Measurements from ENCODE around the gene LMF1. TPM values are rescaled to one million over a fixed set of nuclear protein-coding genes. Genes with fewer than 3 reads are reported as not detected.

Gene LMF1
- total and polyA plus RNA-seq, 2 of the 8 experiments (the other 6 are each of a cell fraction or from before 2014, with no cell fraction given) = 3.5 to 9.1 TPM

DNA sequence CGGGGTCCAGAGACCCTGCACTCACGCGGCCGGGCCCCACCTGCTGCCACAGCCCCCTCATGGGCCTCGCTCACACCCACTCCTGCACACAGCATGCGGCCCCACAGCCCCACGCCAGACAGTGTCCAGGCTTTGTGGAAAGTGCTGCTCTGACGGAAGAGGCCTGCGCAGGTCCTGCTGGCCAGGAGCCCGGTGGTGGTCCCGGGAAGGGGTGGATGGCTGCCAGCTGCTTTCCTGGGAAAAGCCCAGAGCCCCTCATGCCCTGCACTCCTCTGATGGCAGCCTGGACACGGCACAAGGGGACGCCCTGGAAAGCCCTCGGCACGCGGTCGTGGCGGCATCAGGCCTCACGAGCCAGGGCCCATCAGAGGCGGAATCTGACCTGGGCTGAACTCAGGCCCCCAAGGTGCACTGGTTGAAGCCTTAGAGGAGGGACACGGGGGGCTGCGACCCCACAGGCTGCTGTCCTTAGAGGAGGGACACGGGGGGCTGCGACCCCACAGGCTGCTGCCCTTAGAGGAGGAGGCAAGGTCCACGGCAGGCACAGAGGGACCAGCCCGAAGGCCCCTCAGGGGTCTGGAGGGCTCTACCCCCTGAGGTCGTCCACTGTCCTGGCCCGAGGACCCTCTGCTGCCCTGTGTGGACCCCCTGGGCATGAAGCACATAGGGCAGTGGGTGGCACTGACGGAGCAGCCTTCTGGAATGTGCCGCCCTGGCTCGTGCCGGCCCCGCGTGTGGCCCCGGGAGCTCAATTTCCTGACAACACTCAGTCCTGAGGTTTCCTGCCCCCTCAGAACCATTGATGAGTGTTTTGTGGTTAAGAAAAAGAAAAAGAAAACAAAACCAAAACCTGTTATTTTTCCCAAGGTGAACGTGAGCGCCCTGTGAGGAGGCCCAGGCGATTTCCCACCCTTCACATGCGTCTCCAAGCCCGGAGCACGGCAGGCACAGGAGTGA, 32.9 kb upstream of the LMF1 start (continued):
- no peak for TF ChIP-seq CHD7 (IDR thresholded peaks at IDR 0.05; ENCODE audit: insufficient replicate concordance, low read length)
- TF ChIP-seq CBX8 (IDR thresholded peaks at IDR 0.05; ENCODE audit: borderline replicate concordance, low read depth, low read length) = no peak
- TF ChIP-seq SRF (IDR thresholded peaks at IDR 0.05; ENCODE audit: low read depth, low read length) = no peak
- TF ChIP-seq EGR1 (IDR thresholded peaks at IDR 0.05; ENCODE audit: borderline replicate concordance, low read depth, low read length) = no peak
- no peak for TF ChIP-seq SAP30 (IDR thresholded peaks at IDR 0.05; ENCODE audit: insufficient read depth, insufficient replicate concordance, low read length)
- no peak for TF ChIP-seq ASH2L (IDR thresholded peaks at IDR 0.05; ENCODE audit: low read length)
- no peak for TF ChIP-seq SIX5 (IDR thresholded peaks at IDR 0.05; ENCODE audit: low read depth, low read length)
- no peak for TF ChIP-seq POU5F1 (IDR thresholded peaks at IDR 0.05; ENCODE audit: low read depth, low read length)

Data from H1 (cell line).